Fibroblast of lung (primary cell): ENCODE data around the gene CRYAB. TPM values are rescaled to one million over a fixed set of nuclear protein-coding genes. Genes with fewer than 3 reads are reported as not detected.
A peak's percentile ranks its signal among the peaks of the same experiment; 100 is the strongest.

ENCODE experiments used
- DNase-seq, 2 donors: peaks; one replicate each; pipeline versions ENCODE4 v3.0.0 to v3.0.0-alpha.2; 2010; ENCODE audit warnings: low read depth in 2 of 2
- H2AFZ ChIP-seq: 2 replicates; pipeline ENCODE4 v1.5.1; 2012; ENCODE audit warnings: low read length, control low read depth, inconsistent platforms
- H3K27ac ChIP-seq: 2 replicates; pipeline ENCODE4 v1.5.1; 2011; ENCODE audit warnings: low read length, control low read depth; ENCODE audit not compliant: insufficient read depth
- H3K27me3 ChIP-seq: 2 replicates; pipeline ENCODE4 v1.5.1; 2011; ENCODE audit warnings: mild to moderate bottlenecking, low read length; ENCODE audit not compliant: control insufficient read depth, insufficient read depth
- H3K36me3 ChIP-seq: 2 replicates; pipeline ENCODE4 v1.5.1; 2011; ENCODE audit warnings: low read length; ENCODE audit not compliant: control insufficient read depth, insufficient read depth
- H3K4me1 ChIP-seq: 2 replicates; pipeline ENCODE4 v1.5.1; 2011; ENCODE audit warnings: low read length; ENCODE audit not compliant: control insufficient read depth, insufficient read depth; ENCODE audit errors: extremely low read depth
- H3K4me2 ChIP-seq: 2 replicates; pipeline ENCODE4 v1.5.1; 2011; ENCODE audit warnings: low read length, control low read depth; ENCODE audit not compliant: insufficient read depth; ENCODE audit errors: extremely low read depth
- H3K4me3 ChIP-seq, 4 experiments: fragments of 200-600 bp in 1 of 4; sonication (generic) in 1 of 4; replicated peaks in 1 of 4; 2 replicates each; pipeline ENCODE4 v1.5.1; 2011 to 2016; ENCODE audit warnings: low read length in 4 of 4, low read depth in 3 of 4, mild to moderate bottlenecking in 3 of 4, control low read depth in 2 of 4, inconsistent platforms in 1 of 4, mixed read lengths in 1 of 4; ENCODE audit not compliant: insufficient read depth in 1 of 4; ENCODE audit errors: control extremely low read depth in 1 of 4
- H3K79me2 ChIP-seq: 2 replicates; pipeline ENCODE4 v1.5.1; 2012; ENCODE audit warnings: mild to moderate bottlenecking, low read length, inconsistent platforms; ENCODE audit not compliant: control insufficient read depth, insufficient read depth
- H3K9ac ChIP-seq: 2 replicates; pipeline ENCODE4 v1.5.1; 2011; ENCODE audit warnings: mild to moderate bottlenecking, low read length, control low read depth; ENCODE audit not compliant: insufficient read depth
- H3K9me3 ChIP-seq: 2 replicates; pipeline ENCODE4 v1.5.1; 2012; ENCODE audit warnings: low read depth, low read length; ENCODE audit not compliant: control insufficient read depth, insufficient read depth
- H4K20me1 ChIP-seq: 2 replicates; pipeline ENCODE4 v1.5.1; 2011; ENCODE audit warnings: low read length; ENCODE audit not compliant: control insufficient read depth, insufficient read depth; ENCODE audit errors: extremely low read depth
- CTCF ChIP-seq, 2 donors: IDR thresholded peaks in 1 of 2; conservative IDR thresholded peaks in 1 of 2; 1 replicate in 1 of 2; 2 replicates in 1 of 2; pipeline ENCODE4 v1.5.1; 2011 to 2012; ENCODE audit warnings: low read length in 2 of 2, control low read depth in 1 of 2, inconsistent platforms in 1 of 2, low read depth in 1 of 2, mild to moderate bottlenecking in 1 of 2
- EZH2 ChIP-seq: IDR thresholded peaks from 2 replicates; pipeline ENCODE4 v1.5.1; 2012; ENCODE audit warnings: low read length, control low read depth, mild to moderate bottlenecking; ENCODE audit errors: missing control alignments
- polyA minus RNA-seq: library from RNA; depleted of rRNA, polyadenylated mRNA; stranded (reverse); fragments of >200 nt; gene quantifications from 2 replicates; pipeline ENCODE4 v1.2.3, GENCODE V29; 2011; ENCODE audit warnings: low replicate concordance
- polyA plus RNA-seq, 2 donors: library from polyadenylated mRNA; depleted of rRNA in 1 of 2; stranded (reverse) in 1 of 2; unstranded in 1 of 2; fragments of >200 nt; gene quantifications; 2 replicates each; pipeline ENCODE4 v1.2.1, GENCODE V29; 2011 to 2012; ENCODE audit warnings: missing spikeins in 1 of 2
- total RNA-seq: library from RNA; depleted of rRNA; stranded (reverse); fragments of >200 nt; gene quantifications from 2 replicates; pipeline ENCODE4 v1.2.1, GENCODE V29; 2014

The CRYAB gene, protein sequence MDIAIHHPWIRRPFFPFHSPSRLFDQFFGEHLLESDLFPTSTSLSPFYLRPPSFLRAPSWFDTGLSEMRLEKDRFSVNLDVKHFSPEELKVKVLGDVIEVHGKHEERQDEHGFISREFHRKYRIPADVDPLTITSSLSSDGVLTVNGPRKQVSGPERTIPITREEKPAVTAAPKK
- total RNA-seq (28.5 and 51.2 TPM in 2 replicates), polyA plus RNA-seq (30.0 and 48.1 TPM in 2 replicates), polyA minus RNA-seq (44.5 and 75.1 TPM in 2 replicates)
- 43.8 and 99.4 TPM in 2 replicates for polyA plus RNA-seq (2012)

GRCh38 chr11:111911563-111912401, at the start of gene CRYAB:
CRYAB (minus strand) TSS chr11:111911770; CDS start chr11:111911724, 46 bp downstream.
- peaks cover 16% of the 10 kb centered on the region for H3K4me1 ChIP-seq
- H2AFZ ChIP-seq = peak within 1 kb of the TSS; percentile 36
- no peaks in the 10 kb centered on the region for H4K20me1 ChIP-seq
- H3K9ac ChIP-seq = peak within 1 kb of the TSS; percentile 16
- H3K27me3 ChIP-seq = no peaks in the 10 kb centered on the region
- H3K4me3 ChIP-seq = peak within 1 kb of the TSS in 3 of 4 experiments; percentile 5 to 64 (median 19)
- peak within 1 kb of the TSS; percentile 7 for H3K27ac ChIP-seq
- TF ChIP-seq CTCF (conservative IDR thresholded peaks at IDR 0.05 in 1 of 2, IDR thresholded peaks at IDR 0.05 in 1 of 2; ENCODE audit: low read depth in 1 of 2, low read length in 2 of 2) = no peak
- no peak for TF ChIP-seq EZH2
- H3K9me3 ChIP-seq = no peaks in the 10 kb centered on the region
- H3K4me2 ChIP-seq = peak within 1 kb of the TSS; percentile 46
- peak; percentile 78 to 84 for DNase-seq
- no peaks in the 10 kb centered on the region for H3K79me2 ChIP-seq
- no peaks in the 10 kb centered on the region for H3K36me3 ChIP-seq

DNA sequence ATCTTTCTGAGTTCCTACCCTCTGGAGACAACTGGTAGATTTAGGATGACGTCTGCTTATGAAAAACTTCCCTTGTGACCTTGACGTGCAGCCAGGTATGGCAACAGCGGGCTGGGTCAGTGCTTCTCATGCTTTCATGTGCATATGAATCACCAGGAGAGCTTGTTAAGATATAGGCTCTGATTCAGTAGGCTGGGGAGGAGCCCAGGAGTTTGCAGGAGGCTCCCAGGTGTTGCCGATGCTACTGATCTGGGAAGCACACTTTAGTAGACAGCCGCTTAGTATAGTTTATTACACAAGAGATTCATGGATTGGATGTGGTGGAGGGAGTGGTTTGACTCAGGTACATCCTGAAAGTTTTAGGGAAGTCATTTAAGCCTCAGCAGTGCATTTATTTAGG, 49.3 kb upstream of the CRYAB start:
- no peak overlapping the region for H3K4me3 ChIP-seq
- no peak overlapping the region for H3K9ac ChIP-seq
- peak in 1 of 2 donors; percentile 53 for DNase-seq
- no peak overlapping the region for H2AFZ ChIP-seq
- TF ChIP-seq EZH2 (no peak), CTCF (conservative IDR thresholded peaks at IDR 0.05 in 1 of 2, IDR thresholded peaks at IDR 0.05 in 1 of 2; ENCODE audit: low read depth in 1 of 2, low read length in 2 of 2) (no peak)
- H3K4me1 ChIP-seq = no peaks in the 10 kb centered on the region
- H3K9me3 ChIP-seq = no peaks in the 10 kb centered on the region
- no peaks in the 10 kb centered on the region for H4K20me1 ChIP-seq
- no peaks in the 10 kb centered on the region for H3K27me3 ChIP-seq
- no peak overlapping the region for H3K27ac ChIP-seq
- H3K36me3 ChIP-seq = no peaks in the 10 kb centered on the region
- no peak overlapping the region for H3K4me2 ChIP-seq
- H3K79me2 ChIP-seq = no peaks in the 10 kb centered on the region

GRCh38 chr11:111957663-111958444, 46.3 kb upstream of the CRYAB start:
- Histone ChIP-seq H3K4me3 (no peak overlapping the region), H3K9me3 (no peaks in the 10 kb centered on the region), H3K9ac (no peak overlapping the region), H3K36me3 (no peaks in the 10 kb centered on the region), H3K27me3 (no peaks in the 10 kb centered on the region), H2AFZ (no peak overlapping the region), H3K79me2 (no peaks in the 10 kb centered on the region), H3K4me1 (no peaks in the 10 kb centered on the region), H3K27ac (no peak overlapping the region), H3K4me2 (no peak overlapping the region), H4K20me1 (no peaks in the 10 kb centered on the region)
- TF ChIP-seq EZH2 (no peak), CTCF (conservative IDR thresholded peaks at IDR 0.05 in 1 of 2, IDR thresholded peaks at IDR 0.05 in 1 of 2; ENCODE audit: low read depth in 1 of 2, low read length in 2 of 2) (no peak)
- no peak for DNase-seq
